Measurements from ENCODE around the gene TSR3.
"Not testable (repeated sequence)": the region's sequence is repeated elsewhere in the genome, so short reads cannot be mapped to it uniquely, and the experiment has no call there.

DNA sequence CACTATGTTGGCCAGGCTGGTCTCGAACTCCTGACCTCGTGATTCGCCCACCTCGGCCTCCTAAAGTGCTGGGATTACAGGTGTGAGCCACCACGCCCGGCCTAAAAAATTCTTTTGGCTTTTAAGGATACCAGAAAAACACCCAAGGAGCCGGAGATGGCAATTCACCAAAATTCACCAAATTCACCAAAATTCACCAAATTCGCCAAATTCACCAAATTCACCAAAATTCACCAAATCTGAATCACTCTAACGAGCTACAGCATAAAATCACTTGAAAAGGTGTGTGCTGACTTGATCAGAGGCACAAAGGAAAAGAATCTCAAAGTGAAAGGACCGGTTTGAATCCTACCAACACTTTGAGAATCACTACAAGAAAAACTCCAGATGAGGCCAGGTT, 22.7 kb downstream of the TSR3 start:
- TF ChIP-seq, protein P1, sequence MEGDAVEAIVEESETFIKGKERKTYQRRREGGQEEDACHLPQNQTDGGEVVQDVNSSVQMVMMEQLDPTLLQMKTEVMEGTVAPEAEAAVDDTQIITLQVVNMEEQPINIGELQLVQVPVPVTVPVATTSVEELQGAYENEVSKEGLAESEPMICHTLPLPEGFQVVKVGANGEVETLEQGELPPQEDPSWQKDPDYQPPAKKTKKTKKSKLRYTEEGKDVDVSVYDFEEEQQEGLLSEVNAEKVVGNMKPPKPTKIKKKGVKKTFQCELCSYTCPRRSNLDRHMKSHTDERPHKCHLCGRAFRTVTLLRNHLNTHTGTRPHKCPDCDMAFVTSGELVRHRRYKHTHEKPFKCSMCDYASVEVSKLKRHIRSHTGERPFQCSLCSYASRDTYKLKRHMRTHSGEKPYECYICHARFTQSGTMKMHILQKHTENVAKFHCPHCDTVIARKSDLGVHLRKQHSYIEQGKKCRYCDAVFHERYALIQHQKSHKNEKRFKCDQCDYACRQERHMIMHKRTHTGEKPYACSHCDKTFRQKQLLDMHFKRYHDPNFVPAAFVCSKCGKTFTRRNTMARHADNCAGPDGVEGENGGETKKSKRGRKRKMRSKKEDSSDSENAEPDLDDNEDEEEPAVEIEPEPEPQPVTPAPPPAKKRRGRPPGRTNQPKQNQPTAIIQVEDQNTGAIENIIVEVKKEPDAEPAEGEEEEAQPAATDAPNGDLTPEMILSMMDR (IDR thresholded peaks at IDR 0.05): not testable (repeated sequence)
- not testable (repeated sequence) for TF ChIP-seq POLR2A (IDR thresholded peaks at IDR 0.05)

Data from testis (tissue), 2 donors.